NCI-H526 treated with DMSO at 0.1 percent for 48 hours (cell line): ENCODE data around the gene SPDYC.

ENCODE experiments used
- DNase-seq: peaks from one replicate; lab custom pipeline; 2025; lab: John Stamatoyannopoulos, UW

The SPDYC gene

DNA sequence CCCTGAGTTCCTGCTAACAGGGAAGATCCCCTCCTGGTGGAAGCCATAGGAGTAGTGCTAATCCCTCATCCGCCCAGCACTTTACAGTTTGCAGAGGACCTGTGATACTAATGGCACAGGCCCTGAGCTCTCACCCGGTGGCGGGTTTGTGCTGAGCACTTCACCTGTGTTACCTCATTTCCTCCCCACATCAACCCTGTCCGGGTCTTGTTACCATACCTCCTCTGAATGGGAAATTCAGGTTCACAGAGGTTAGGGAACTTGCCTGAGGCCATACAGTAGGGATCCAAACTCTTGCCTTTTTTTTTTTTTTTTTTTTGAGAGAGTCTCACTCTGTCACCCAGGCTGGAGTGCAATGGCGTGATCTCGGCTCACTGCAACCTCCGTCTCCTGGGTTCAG lies 36.9 kb downstream of the SPDYC start:
- no peak for DNase-seq

DNA sequence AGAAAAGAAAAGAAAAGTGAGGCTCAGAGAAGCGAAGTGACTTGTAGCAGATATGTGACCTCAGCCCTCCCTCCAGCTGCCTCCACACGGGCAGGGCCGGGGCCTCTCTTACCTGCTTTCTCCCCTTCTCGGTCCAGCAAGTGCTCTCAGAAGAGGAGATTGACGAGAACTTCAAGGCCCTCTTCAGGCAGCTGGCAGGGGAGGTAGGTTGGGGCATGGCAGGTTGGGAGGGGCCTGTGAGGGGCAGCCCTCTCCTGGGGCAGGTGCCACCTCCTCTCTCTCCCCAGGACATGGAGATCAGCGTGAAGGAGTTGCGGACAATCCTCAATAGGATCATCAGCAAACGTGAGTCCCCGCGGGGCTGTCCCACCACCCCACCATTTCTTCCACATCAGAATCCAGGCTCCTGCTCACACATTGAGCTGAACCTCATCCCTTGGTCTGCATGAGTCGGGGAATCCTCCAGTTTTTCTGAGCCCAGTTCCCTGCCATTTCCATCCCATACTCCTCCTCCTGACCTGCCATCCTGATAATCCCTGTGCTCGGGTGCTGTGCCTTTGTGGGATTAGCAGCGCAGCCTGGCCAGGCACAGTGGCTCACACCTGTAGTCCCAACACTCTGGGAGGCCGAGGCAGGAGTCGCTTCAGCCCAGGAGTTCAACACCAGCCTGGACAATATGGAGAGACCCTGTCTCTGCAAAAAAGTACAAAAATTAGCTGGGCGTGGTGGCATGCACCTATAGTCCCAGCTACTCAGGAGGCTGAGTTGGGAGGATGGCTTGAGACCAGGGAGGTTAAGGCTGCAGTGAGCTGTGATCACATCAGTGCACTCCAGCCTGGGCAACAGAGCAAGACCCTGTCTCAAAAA lies 38.1 kb downstream of the SPDYC start:
- no peak for DNase-seq

DNA sequence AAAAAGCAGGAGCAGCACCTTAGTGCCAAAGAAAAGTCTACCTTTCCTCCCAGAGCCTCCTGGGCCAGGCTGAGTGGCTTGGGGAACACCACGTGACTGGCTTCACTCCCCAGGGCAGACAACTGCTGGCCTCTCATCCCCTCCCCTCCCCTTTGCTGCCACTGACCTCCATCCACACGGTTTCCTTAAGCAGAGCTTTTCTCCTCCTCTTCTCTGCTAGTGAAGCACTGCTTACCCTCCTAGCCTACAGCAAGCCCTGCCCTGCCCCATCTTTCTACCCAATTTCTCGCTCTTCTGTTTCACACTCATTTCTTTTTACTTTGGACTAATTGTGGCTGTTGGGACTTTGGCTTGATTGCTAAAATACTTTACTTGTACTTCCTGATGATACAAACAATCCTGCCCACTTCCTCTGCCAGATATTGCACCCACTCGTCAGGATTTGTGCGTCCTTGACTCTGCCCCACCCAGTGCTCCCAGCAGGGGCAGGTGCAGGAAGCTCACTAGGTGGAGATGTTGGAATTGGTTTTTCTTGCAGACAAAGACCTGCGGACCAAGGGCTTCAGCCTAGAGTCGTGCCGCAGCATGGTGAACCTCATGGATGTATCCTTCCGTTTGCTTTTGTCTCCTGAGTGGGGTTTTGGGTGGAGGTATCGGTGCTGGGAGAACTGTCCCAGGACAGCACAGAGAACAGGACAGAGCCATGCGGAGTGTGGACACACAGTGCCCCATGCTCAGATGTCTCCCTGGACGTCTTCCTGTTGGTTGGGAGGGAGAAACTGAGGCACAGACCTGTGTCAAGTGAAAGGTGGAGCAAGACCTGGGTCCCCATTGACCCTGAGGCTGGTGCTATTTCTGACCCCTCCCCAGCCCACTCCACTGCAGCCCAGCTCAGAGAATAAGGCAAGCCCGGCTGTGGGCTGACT lies 39.0 kb downstream of the SPDYC start:
- no peak for DNase-seq

DNA sequence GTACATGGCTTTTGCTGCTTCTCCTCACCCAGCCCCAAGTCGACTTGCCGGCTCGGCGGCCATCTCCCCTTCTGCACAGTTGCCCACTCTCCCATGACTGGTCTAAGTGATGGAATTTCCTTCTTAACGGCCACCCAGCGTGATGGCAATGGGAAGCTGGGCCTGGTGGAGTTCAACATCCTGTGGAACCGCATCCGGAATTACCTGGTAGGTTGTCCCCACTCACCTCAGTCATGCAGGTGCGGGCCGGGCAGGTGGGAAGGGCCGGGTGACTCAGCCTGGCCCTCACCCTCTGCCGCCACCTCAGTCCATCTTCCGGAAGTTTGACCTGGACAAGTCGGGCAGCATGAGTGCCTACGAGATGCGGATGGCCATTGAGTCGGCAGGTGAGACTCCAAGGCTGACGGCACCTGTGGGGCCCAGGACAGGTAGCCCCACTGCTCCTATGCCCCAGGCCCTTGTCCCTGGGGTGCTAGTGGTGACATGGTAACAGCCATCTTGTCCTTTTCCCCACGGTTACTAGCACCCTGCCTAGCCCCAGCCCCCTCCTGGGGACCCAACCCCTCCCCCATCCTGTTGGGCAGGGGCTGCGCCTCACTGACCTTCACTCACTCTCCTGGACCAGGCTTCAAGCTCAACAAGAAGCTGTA lies 39.8 kb downstream of the SPDYC start:
- no peak for DNase-seq

DNA sequence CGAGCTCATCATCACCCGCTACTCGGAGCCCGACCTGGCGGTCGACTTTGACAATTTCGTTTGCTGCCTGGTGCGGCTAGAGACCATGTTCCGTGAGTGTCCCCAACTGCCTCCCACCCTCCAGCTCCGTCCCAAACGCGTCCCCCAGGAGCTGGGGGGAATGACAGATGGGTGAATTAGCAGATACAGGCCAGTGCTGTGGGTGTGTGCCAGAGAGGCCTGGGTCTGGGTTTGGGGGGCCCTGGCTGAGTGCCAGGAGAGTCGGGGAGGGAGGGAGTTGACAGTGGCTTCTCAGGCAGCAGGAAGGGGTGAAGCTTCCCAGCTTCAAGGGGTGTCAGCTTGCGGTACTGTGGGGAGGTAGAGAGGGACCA lies 40.3 kb downstream of the SPDYC start:
- no peak for DNase-seq

DNA sequence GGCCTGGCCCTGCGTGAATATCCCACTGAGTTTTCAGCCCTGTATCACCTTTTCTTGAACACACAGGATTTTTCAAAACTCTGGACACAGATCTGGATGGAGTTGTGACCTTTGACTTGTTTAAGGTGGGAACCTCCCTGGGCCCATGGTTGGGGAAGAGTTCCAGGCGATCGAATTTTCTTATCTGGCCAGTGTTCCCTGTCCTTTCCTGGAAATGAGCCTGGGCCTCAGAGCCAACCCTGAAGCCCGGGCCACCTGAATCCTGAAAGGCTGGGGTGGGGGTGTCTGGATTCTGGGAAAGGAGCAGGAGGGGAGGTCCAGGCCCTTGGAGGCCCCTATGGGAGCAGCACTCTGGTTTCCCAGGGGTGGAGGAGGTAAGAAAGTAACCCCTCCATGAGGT lies 40.7 kb downstream of the SPDYC start:
- DNase-seq, result no peak

DNA sequence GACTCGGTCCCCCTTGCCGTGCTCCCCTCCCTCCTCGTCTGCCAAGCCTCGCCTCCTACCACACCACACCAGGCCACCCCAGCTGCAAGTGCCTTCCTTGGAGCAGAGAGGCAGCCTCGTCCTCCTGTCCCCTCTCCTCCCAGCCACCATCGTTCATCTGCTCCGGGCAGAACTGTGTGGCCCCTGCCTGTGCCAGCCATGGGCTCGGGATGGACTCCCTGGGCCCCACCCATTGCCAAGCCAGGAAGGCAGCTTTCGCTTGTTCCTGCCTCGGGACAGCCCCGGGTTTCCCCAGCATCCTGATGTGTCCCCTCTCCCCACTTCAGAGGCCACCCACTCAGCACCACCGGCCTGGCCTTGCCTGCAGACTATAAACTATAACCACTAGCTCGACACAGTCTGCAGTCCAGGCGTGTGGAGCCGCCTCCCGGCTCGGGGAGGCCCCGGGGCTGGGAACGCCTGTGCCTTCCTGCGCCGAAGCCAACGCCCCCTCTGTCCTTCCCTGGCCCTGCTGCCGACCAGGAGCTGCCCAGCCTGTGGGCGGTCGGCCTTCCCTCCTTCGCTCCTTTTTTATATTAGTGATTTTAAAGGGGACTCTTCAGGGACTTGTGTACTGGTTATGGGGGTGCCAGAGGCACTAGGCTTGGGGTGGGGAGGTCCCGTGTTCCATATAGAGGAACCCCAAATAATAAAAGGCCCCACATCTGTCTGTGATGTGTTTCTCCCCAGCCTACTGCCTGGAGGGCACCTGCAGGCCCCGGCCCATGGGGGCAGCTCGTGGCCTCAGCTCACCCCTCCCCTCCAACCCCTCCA lies 41.5 kb downstream of the SPDYC start:
- no peak for DNase-seq

DNA sequence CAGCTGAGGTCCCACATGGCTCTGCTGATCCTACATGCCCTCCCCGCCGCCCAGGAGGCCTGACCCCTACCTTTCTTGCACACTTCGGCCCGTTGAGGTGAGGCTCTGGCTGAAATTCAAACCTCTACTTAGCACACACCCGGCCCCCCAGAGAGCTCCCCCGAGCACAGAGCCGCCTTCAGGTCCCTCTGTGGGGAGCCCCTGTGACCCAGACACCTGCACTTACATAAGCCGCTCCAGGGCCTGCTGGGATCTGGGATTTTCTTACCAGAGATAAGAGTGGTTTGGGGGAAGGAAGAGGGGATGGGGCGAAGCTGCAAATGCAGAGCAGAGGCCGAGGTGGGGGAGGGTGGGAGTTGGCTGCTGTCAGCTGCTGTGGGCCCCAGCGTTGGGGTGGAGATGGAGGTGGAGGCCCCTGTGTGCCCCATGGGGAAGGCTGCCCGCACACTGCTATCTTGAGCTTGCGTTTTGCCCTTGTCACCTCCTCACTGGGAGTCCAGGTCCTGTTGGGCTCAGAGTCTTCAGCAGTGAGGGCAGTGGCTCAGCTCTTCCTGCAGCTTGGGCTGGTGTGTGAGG lies 42.3 kb downstream of the SPDYC start:
- DNase-seq, result no peak

DNA sequence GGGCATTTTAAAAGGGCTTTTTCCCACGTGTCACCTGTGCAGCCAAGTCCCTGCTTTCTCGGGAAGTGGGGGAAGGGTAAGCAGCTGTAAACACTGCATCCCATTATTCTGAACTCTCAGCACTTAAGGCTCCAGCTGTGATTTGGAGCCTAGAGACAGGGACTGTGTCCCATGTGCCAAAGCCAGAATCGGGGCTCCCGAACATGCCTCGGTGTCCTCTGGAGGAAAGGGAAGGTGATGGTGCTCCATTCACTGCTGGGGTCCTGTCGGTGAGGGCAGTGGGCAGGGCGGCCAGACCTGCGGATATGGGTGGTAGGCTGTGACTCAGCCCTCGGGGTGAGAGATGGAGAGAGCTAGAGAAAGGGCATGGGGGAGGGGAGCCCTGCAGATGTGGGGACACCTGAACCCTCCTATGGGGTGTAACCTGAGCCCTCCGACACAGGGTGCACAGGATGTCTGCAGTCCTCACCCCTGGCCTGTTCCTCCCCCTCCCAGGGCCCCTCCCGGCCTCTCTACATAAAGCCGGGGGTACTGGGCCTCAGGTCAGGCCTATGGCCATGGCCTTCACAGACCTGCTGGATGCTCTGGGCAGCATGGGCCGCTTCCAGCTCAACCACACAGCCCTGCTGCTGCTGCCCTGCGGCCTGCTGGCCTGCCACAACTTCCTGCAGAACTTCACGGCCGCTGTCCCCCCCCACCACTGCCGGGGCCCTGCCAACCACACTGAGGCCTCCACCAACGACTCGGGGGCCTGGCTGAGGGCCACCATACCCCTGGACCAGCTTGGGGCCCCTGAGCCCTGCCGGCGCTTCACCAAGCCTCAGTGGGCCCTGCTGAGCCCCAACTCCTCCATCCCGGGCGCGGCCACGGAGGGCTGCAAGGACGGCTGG lies 43.5 kb downstream of the SPDYC start:
- DNase-seq, result no peak

DNA sequence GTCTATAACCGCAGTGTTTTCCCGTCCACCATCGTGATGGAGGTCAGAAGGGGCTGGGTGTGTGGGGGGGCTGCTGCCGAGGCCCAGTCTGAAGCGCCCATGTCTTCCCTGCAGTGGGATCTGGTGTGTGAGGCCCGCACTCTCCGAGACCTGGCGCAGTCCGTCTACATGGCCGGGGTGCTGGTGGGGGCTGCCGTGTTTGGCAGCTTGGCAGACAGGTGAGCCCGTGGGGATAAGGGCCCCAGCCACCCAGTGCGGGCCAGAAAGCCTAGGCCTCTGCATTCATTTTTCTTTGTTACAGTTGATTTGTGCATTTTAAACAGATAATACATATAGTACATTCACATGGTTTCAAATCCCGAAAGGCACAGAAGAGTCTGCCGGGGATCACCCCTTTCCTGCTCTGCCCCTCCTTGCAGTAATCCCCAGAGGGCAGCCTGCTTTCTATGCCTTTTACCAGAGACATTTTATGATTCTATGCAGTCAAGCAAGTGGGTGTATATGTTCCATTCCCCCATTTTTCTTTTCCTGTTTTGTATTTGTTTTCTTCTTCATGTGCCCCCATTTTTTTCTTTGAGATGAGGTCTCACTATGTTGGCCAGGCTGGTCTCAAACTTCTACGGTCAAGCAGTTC lies 44.3 kb downstream of the SPDYC start:
- DNase-seq, result no peak

DNA sequence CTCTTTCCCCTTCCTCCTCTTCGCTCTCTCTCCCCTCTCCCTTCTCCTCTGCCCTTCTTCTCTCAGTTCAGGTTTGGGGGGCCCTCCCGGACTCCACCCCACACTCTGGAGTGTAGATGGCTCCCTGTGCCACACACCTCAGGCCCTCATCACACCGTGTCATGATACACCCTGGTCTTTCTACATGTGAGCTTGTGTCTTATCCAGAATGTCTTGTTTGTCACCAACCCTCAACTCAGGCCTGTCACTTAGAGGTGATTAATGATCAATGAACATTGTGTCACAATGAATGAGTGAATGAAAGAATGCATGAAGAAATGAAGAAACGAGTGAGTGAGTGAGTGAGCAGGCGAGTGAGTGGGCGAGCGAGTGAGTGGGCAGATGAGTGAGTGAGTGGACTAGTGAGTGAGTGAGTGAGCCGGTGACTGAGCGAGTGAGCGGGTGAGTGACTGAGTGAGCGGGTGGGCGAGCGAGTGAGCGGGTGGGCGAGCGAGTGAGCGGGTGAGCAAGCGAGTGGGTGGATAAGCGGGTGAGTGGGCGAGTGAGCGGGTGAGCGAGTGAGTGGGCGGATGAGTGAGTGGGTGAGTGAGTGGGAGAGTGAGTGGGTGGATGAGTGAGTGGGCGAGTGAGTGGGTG lies 45.5 kb downstream of the SPDYC start:
- no peak for DNase-seq

DNA sequence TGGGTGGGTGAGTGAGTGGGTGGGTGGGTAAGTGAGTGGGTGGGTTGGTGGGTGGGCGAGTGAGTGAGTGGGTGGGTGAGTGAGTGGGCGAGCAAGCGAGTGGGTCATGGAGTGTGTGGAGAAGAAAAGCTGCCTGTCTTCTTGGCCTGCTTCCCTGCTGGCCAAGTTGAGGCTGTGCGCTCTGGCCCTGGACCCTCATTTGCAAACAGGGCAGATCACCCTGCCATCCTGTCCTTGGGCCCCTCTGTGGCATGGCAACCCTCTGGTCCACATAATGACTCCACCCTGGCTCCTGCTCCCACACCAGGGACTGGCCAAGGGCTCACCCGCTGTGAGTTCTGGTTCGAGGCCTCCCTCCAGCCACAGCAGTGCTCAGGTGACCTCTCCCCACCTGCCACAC lies 46.8 kb downstream of the SPDYC start:
- DNase-seq, result no peak

DNA sequence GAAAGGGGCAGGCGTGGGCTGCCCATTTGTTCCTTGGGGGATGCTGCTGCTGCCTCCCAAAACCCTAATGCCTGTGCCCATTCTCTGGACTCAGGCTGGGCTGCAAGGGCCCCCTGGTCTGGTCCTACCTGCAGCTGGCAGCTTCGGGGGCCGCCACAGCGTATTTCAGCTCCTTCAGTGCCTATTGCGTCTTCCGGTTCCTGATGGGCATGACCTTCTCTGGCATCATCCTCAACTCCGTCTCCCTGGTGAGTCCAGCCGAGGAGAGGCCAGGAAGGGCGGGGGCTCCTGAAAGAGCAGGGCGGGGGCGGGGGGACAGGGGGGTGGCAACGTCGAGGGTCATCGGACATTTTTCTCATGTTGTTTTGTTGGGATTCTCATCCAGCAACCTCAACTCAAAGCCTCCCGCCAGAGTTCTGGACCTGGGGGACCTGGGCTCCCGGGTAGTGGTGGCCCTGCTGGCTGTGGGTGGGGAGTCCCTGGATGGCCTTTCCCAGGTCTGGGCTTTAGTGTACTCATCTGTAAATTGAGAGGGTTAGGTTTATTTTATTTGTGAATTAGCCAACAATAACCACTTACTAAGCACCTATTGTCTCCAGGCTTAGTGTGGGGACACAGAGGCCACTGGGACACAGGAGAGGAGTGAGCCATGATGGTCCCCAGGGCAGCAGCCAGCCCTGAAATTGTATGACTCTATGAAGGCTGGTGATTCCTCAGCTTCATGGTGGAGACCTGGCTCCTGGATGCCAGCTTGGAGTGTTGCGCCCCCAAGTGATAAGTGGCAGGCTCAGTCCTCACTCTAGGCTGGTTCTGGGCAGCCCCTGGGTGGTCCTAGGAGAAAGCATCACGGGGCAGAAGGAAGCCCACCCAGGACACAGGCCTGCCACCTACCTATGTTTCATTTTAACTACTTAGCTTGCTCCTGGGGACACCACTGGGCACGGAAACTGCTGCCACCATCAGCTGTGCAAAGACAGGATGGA lies 47.7 kb downstream of the SPDYC start:
- no peak for DNase-seq

DNA sequence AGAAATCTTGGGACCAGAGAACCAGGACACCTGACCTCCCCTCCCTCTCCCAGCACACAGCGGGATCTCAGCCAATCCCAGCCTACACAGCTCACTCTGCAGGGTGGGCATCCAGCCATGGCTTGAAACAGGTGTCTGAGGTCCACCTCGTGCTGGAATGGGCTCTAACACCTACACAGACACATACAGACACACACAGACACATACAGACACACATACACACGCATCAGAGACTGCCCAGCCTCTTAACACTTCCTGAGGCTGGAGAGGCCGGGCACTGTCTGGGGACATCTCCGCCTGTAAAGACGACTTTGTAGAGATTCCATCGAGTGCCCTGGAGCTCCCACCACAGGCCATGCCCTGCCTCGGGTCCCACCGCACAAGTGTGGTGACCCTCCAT lies 48.4 kb downstream of the SPDYC start:
- no peak for DNase-seq

DNA sequence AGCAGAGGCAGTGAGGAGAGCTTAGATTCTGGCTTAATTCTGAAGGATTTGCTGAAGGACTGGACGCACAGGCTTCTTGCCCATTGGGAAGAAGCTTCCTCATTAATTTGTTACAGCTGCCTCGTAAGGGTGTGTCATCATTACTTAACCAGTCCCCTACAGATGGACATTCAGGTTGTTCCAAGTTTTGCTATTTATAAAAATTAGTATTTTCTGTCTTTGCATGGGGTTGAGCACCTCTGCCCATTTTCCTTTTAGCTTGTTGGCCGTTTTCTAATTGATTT lies 49.8 kb downstream of the SPDYC start:
- DNase-seq, result no peak

DNA sequence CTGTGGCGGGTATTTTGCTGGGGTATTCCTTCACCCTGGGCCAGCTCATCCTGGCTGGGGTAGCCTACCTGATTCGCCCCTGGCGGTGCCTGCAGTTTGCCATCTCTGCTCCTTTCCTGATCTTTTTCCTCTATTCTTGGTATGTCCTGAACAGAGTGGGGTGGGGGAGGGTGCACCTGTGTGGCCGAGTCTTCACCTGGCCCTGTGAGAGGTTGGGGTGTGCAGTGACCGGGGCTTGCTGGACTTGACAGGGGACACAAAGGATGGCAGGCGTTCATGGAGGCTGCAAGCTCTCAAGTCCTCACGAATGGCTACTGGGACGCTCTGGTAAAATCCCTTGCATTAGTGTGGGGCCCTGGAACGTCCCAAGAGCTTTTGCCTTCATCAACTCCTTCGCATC lies 51.0 kb downstream of the SPDYC start:
- DNase-seq, result no peak
